ENCODE measurements around the gene KIF26B. TPM values are rescaled to one million over a fixed set of nuclear protein-coding genes. Genes with fewer than 3 reads are reported as not detected.

Gene KIF26B
- polyA plus RNA-seq, 1 donor from 2014 or later: 6.3 TPM

- Histone ChIP-seq H3K36me3 (ENCODE audit: insufficient read depth, low read length) (no peaks in the 10 kb centered on the region), H3K27ac (ENCODE audit: low read length) (no peak overlapping the region), H3K27me3 (ENCODE audit: insufficient read depth, low read depth, low read length) (no peaks in the 10 kb centered on the region), H3K9me2 (ENCODE audit: insufficient read depth, low read length) (no peaks in the 10 kb centered on the region), H3K4me2 (ENCODE audit: low read length) (no peak overlapping the region), H3K9me3 (ENCODE audit: low read length) (no peaks in the 10 kb centered on the region), H2AFZ (ENCODE audit: low read depth, low read length) (no peak overlapping the region), H3K9ac (ENCODE audit: low read length) (no peak overlapping the region), H3K79me2 (replicated peaks; ENCODE audit: insufficient read depth, low read length) (no peaks in the 10 kb centered on the region), H3K4me3 (ENCODE audit: low read length) (no peak overlapping the region), H4K20me1 (ENCODE audit: insufficient read depth) (no peaks in the 10 kb centered on the region), H3F3A (ENCODE audit: insufficient read depth, low read length, poor library complexity, severe bottlenecking) (no peaks in the 10 kb centered on the region)
- TF ChIP-seq MXI1 (conservative IDR thresholded peaks at IDR 0.05; ENCODE audit: poor library complexity, severe bottlenecking) (no peak), RAD21 (conservative IDR thresholded peaks at IDR 0.05) (no peak), SMC3 (conservative IDR thresholded peaks at IDR 0.05; ENCODE audit: poor library complexity) (no peak), REST (IDR thresholded peaks at IDR 0.05; ENCODE audit: borderline replicate concordance) (no peak), TAF1 (IDR thresholded peaks at IDR 0.05; ENCODE audit: low read depth) (no peak), CTCF (IDR thresholded peaks at IDR 0.05; ENCODE audit: poor library complexity, severe bottlenecking) (no peak), EP300 (conservative IDR thresholded peaks at IDR 0.05; ENCODE audit: poor library complexity, severe bottlenecking) (no peak), POLR2AphosphoS5 (IDR thresholded peaks at IDR 0.05) (no peak), EZH2 (IDR thresholded peaks at IDR 0.05; ENCODE audit: borderline replicate concordance, insufficient read depth, low read length, poor library complexity, severe bottlenecking) (no peak)
Observed at GRCh38 chr1:245692318-245692717, 537.5 kb downstream of the KIF26B start.

- Histone ChIP-seq H3F3A (ENCODE audit: insufficient read depth, low read length, poor library complexity, severe bottlenecking) (no peaks in the 10 kb centered on the region), H3K36me3 (ENCODE audit: insufficient read depth, low read length) (no peaks in the 10 kb centered on the region), H3K9me2 (ENCODE audit: insufficient read depth, low read length) (no peaks in the 10 kb centered on the region), H2AFZ (ENCODE audit: low read depth, low read length) (no peak overlapping the region), H3K79me2 (replicated peaks; ENCODE audit: insufficient read depth, low read length) (no peaks in the 10 kb centered on the region), H3K27ac (ENCODE audit: low read length) (no peak overlapping the region), H4K20me1 (ENCODE audit: insufficient read depth) (no peaks in the 10 kb centered on the region), H3K4me2 (ENCODE audit: low read length) (no peak overlapping the region), H3K9ac (ENCODE audit: low read length) (no peak overlapping the region), H3K27me3 (ENCODE audit: insufficient read depth, low read depth, low read length) (no peaks in the 10 kb centered on the region), H3K4me3 (ENCODE audit: low read length) (no peak overlapping the region), H3K9me3 (ENCODE audit: low read length) (no peaks in the 10 kb centered on the region)
- no peak for TF ChIP-seq MXI1 (conservative IDR thresholded peaks at IDR 0.05; ENCODE audit: poor library complexity, severe bottlenecking)
- TF ChIP-seq TAF1 (IDR thresholded peaks at IDR 0.05; ENCODE audit: low read depth): no peak
- TF ChIP-seq EP300 (conservative IDR thresholded peaks at IDR 0.05; ENCODE audit: poor library complexity, severe bottlenecking): no peak
- TF ChIP-seq RAD21 (conservative IDR thresholded peaks at IDR 0.05): no peak
- TF ChIP-seq CTCF (IDR thresholded peaks at IDR 0.05; ENCODE audit: poor library complexity, severe bottlenecking): no peak
- no peak for TF ChIP-seq POLR2AphosphoS5 (IDR thresholded peaks at IDR 0.05)
- TF ChIP-seq REST (IDR thresholded peaks at IDR 0.05; ENCODE audit: borderline replicate concordance): no peak
- no peak for TF ChIP-seq SMC3 (conservative IDR thresholded peaks at IDR 0.05; ENCODE audit: poor library complexity)
- TF ChIP-seq EZH2 (IDR thresholded peaks at IDR 0.05; ENCODE audit: borderline replicate concordance, insufficient read depth, low read length, poor library complexity, severe bottlenecking): no peak
Observed at GRCh38 chr1:245693116-245693793, 538.5 kb downstream of the KIF26B start.

All from neural cell (in vitro differentiated cells).